Adipocyte (in vitro differentiated cells): ENCODE measurements around the gene NTMT2.
A peak's percentile ranks its signal among the peaks of the same experiment; 100 is the strongest.

Experiments used
- DNase-seq: peaks from one replicate; pipeline ENCODE4 v3.0.0-alpha.2; 2015; ENCODE audit warnings: low read depth
- H3K27me3 ChIP-seq: replicated peaks from 2 replicates; pipeline ENCODE4 v1.7.0; 2013; ENCODE audit warnings: mild to moderate bottlenecking, low read length, moderate library complexity; ENCODE audit not compliant: control insufficient read depth, insufficient read depth
- H3K36me3 ChIP-seq: 2 replicates; pipeline ENCODE4 v1.7.0; 2013; ENCODE audit warnings: low read length, mild to moderate bottlenecking, moderate library complexity; ENCODE audit not compliant: control insufficient read depth, insufficient read depth, severe bottlenecking
- H3K4me1 ChIP-seq: 2 replicates; pipeline ENCODE4 v1.7.0; 2013; ENCODE audit warnings: mild to moderate bottlenecking, low read length, moderate library complexity; ENCODE audit not compliant: control insufficient read depth, insufficient read depth
- H3K4me3 ChIP-seq: 2 replicates; pipeline ENCODE4 v1.7.0; 2013; ENCODE audit warnings: mild to moderate bottlenecking, low read length, moderate library complexity
- H3K9ac ChIP-seq: 2 replicates; pipeline ENCODE4 v1.7.0; 2013; ENCODE audit warnings: mild to moderate bottlenecking, low read length, moderate library complexity
- H3K9me3 ChIP-seq: 2 replicates; pipeline ENCODE4 v1.7.0; 2013; ENCODE audit warnings: mild to moderate bottlenecking, low read length, moderate library complexity; ENCODE audit not compliant: control insufficient read depth

NTMT2 gene

GRCh38 chr1:170133766-170134495, 11.8 kb upstream of the NTMT2 start:
- Histone ChIP-seq H3K27me3 (no peaks in the 10 kb centered on the region), H3K9ac (no peak overlapping the region), H3K4me1 (peaks cover 19% of the 10 kb centered on the region), H3K9me3 (no peaks in the 10 kb centered on the region), H3K4me3 (no peak overlapping the region), H3K36me3 (no peaks in the 10 kb centered on the region)
- DNase-seq: no peak

GRCh38 chr1:170134521-170134920, 11.2 kb upstream of the NTMT2 start:
- H3K9ac ChIP-seq: no peak overlapping the region
- H3K27me3 ChIP-seq: no peaks in the 10 kb centered on the region
- H3K4me3 ChIP-seq: no peak overlapping the region
- H3K4me1 ChIP-seq: peaks cover 19% of the 10 kb centered on the region
- no peak for DNase-seq
- no peaks in the 10 kb centered on the region for H3K9me3 ChIP-seq
- no peaks in the 10 kb centered on the region for H3K36me3 ChIP-seq

- no peak overlapping the region for H3K9ac ChIP-seq
- H3K4me3 ChIP-seq: no peak overlapping the region
- no peak for DNase-seq
- no peaks in the 10 kb centered on the region for H3K9me3 ChIP-seq
- H3K36me3 ChIP-seq: no peaks in the 10 kb centered on the region
- no peaks in the 10 kb centered on the region for H3K4me1 ChIP-seq
- H3K27me3 ChIP-seq: no peaks in the 10 kb centered on the region
Observed at GRCh38 chr1:170140371-170140770, 5.4 kb upstream of the NTMT2 start.

- Histone ChIP-seq H3K9ac (no peak overlapping the region), H3K4me3 (no peak overlapping the region), H3K9me3 (no peaks in the 10 kb centered on the region), H3K27me3 (no peaks in the 10 kb centered on the region), H3K4me1 (peaks cover 14% of the 10 kb centered on the region), H3K36me3 (no peaks in the 10 kb centered on the region)
- DNase-seq: no peak
Observed at GRCh38 chr1:170145061-170145460, 698 bp upstream of the NTMT2 start.

GRCh38 chr1:170146720-170147263, 1.0 kb downstream of the NTMT2 start:
- Histone ChIP-seq H3K9ac (no peak overlapping the region), H3K9me3 (no peaks in the 10 kb centered on the region), H3K4me3 (no peak overlapping the region), H3K36me3 (no peaks in the 10 kb centered on the region), H3K4me1 (peaks cover 14% of the 10 kb centered on the region), H3K27me3 (no peaks in the 10 kb centered on the region)
- DNase-seq: no peak

- H3K4me3 ChIP-seq: peak overlapping the region; percentile 1
- no peaks in the 10 kb centered on the region for H3K36me3 ChIP-seq
- DNase-seq: no peak
- peak overlapping the region; percentile 52 for H3K9ac ChIP-seq
- no peaks in the 10 kb centered on the region for H3K27me3 ChIP-seq
- peaks cover 14% of the 10 kb centered on the region for H3K4me1 ChIP-seq
- H3K9me3 ChIP-seq: peaks cover 7% of the 10 kb centered on the region
Observed at GRCh38 chr1:170149241-170149640, 3.5 kb downstream of the NTMT2 start.

GRCh38 chr1:170150016-170150415, 4.3 kb downstream of the NTMT2 start:
- H3K9me3 ChIP-seq: peaks cover 7% of the 10 kb centered on the region
- no peaks in the 10 kb centered on the region for H3K36me3 ChIP-seq
- H3K27me3 ChIP-seq: no peaks in the 10 kb centered on the region
- no peak for DNase-seq
- H3K4me1 ChIP-seq: peaks cover 14% of the 10 kb centered on the region
- peak overlapping the region; percentile 52 for H3K9ac ChIP-seq
- no peak overlapping the region for H3K4me3 ChIP-seq

- Histone ChIP-seq H3K9ac (no peak overlapping the region), H3K36me3 (no peaks in the 10 kb centered on the region), H3K9me3 (peaks cover 7% of the 10 kb centered on the region), H3K27me3 (no peaks in the 10 kb centered on the region), H3K4me3 (no peak overlapping the region), H3K4me1 (peaks cover 14% of the 10 kb centered on the region)
- DNase-seq: no peak
Observed at GRCh38 chr1:170150921-170151320, 5.2 kb downstream of the NTMT2 start.

GRCh38 chr1:170153417-170153816, 7.7 kb downstream of the NTMT2 start:
- Histone ChIP-seq H3K36me3 (no peaks in the 10 kb centered on the region), H3K9me3 (peaks cover 7% of the 10 kb centered on the region), H3K4me3 (no peak overlapping the region), H3K9ac (no peak overlapping the region), H3K27me3 (no peaks in the 10 kb centered on the region), H3K4me1 (peaks cover 14% of the 10 kb centered on the region)
- DNase-seq: no peak

GRCh38 chr1:170155055-170155454, 9.3 kb downstream of the NTMT2 start:
- Histone ChIP-seq H3K36me3 (no peaks in the 10 kb centered on the region), H3K4me1 (no peaks in the 10 kb centered on the region), H3K9ac (no peak overlapping the region), H3K27me3 (no peaks in the 10 kb centered on the region), H3K4me3 (no peak overlapping the region), H3K9me3 (peaks cover 7% of the 10 kb centered on the region)
- DNase-seq: no peak

GRCh38 chr1:170156594-170156993, 10.8 kb downstream of the NTMT2 start:
- peaks cover 7% of the 10 kb centered on the region for H3K9me3 ChIP-seq
- no peak overlapping the region for H3K4me3 ChIP-seq
- H3K4me1 ChIP-seq: no peaks in the 10 kb centered on the region
- DNase-seq: no peak
- H3K9ac ChIP-seq: no peak overlapping the region
- H3K27me3 ChIP-seq: no peaks in the 10 kb centered on the region
- H3K36me3 ChIP-seq: no peaks in the 10 kb centered on the region

GRCh38 chr1:170157820-170158219, 12.1 kb downstream of the NTMT2 start:
- peaks cover 3% of the 10 kb centered on the region for H3K4me1 ChIP-seq
- H3K9me3 ChIP-seq: peaks cover 7% of the 10 kb centered on the region
- no peak overlapping the region for H3K9ac ChIP-seq

More at GRCh38 chr1:170157820-170158219, 12.1 kb downstream of the NTMT2 start:
- H3K27me3 ChIP-seq: no peaks in the 10 kb centered on the region
- no peaks in the 10 kb centered on the region for H3K36me3 ChIP-seq
- DNase-seq: no peak
- H3K4me3 ChIP-seq: no peak overlapping the region
